HEK293 (cell line): ENCODE measurements around the gene INSIG2.

Source experiments
- BCL6B ChIP-seq: fragments of 450-650 bp; formaldehyde crosslinking; IDR thresholded peaks from 2 replicates; pipeline ENCODE4 v1.5.1; 2017; ENCODE audit warnings: missing biosample characterization, missing genetic modification characterization
- CTCF ChIP-seq: fragments of 450-650 bp; formaldehyde crosslinking; IDR thresholded peaks from 2 replicates; pipeline ENCODE4 v1.5.1; 2016; ENCODE audit warnings: missing biosample characterization, missing genetic modification characterization
- KLF16 ChIP-seq: fragments of 450-650 bp; formaldehyde crosslinking; IDR thresholded peaks from 2 replicates; pipeline ENCODE4 v1.5.1; 2017; ENCODE audit warnings: missing biosample characterization, missing genetic modification characterization
- ZNF391 ChIP-seq: fragments of 450-650 bp; formaldehyde crosslinking; IDR thresholded peaks from 2 replicates; pipeline ENCODE4 v1.5.1; 2016; ENCODE audit warnings: low read depth, missing biosample characterization, missing genetic modification characterization, borderline replicate concordance
- ZNF449 ChIP-seq: fragments of 450-650 bp; formaldehyde crosslinking; IDR thresholded peaks from 2 replicates; pipeline ENCODE4 v1.5.1; 2017; ENCODE audit warnings: missing biosample characterization, mild to moderate bottlenecking, missing genetic modification characterization, moderate library complexity
- ZNF768 ChIP-seq: fragments of 450-650 bp; formaldehyde crosslinking; IDR thresholded peaks from 2 replicates; pipeline ENCODE4 v1.5.1; 2018; ENCODE audit warnings: missing biosample characterization, mild to moderate bottlenecking, missing genetic modification characterization

GRCh38 chr2:118053681-118054080 is 34.6 kb upstream of the INSIG2 start:
- no peak for TF ChIP-seq BCL6B (tag by site-specific recombination)
- no peak for TF ChIP-seq KLF16
- TF ChIP-seq ZNF391 (tag by site-specific recombination) = no peak
- no peak for TF ChIP-seq CTCF (tag by site-specific recombination)
- TF ChIP-seq ZNF768 (tag by site-specific recombination) = no peak
- no peak for TF ChIP-seq ZNF449
